Heart left ventricle (tissue), 13 donors: ENCODE results near the gene BAMBI.

ENCODE experiments used
- CTCF ChIP-seq, 12 donors: fragments of 200-600 bp; sonication (generic) in 4 of 12; IDR thresholded peaks; one replicate each; pipeline versions ENCODE4 v1.5.0 to v1.8.0; 2018 to 2022; ENCODE audit warnings: antibody characterized with exemption in 12 of 12, mild to moderate bottlenecking in 5 of 12
- POLR2A ChIP-seq, 2 donors: fragments of 450-650 bp; IDR thresholded peaks; one replicate each; pipeline ENCODE4 v1.6.1; 2017; ENCODE audit warnings: antibody characterized with exemption in 2 of 2, mild to moderate bottlenecking in 2 of 2, moderate library complexity in 2 of 2
- donor health status: ischemic (EF 13 %, LVEDD 7.1; RV severe dilation, severe dysfunction).
- donor health status: DM: no; HTN: yes; CAD: no.
- donor health status: DM: no; HTN: no; CAD: no.
- donor health status: ischemic (EF 25% LVEDD 6.9; RV normal size, moderate dysfunction).
- donor health status: ischemic (EF 25% LVEDD 5.7; RV mildly dilated, moderate dysfunction).
- donor health status: ischemic (EF 35%, LVEDD 5.7; RV mildly dilated, moderate dysfunction).
- donor health status: nonischemic (EF 11% LVEDD 7.7; RV severe dilation, severe dysfunction).
- donor health status: DM: yes; HTN: yes; CAD: no.
- donor health status: PGD.
- donor health status: ischemic (EF 29% LVEDD 5.4; RV normal size, mild dysfunction).
- donor health status: nonischemic (EF 23%, LVEDD 6.1; RV moderate dilation, normal function).

DNA sequence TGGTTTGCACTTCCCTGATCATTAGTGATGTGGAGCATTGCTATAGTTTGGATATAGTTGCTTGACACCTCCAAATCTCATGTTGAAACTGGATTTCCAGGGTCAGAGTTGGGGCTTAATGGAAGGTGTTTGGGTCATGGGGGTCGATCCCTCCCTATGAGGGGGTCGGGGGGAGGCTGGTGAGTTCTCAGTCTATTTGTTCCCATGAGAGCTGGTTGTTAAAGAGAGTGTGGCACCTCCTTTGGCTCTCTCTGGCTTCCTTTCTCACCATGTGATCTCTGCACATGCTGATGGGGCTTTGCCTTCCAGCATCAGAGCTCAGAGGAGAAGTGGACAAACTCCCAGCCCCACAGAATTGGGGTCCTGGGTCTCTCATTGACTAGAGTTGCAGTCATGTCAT is 36.8 kb upstream of the BAMBI start:
- TF ChIP-seq CTCF (IDR thresholded peaks at IDR 0.05) (no peak), POLR2A (IDR thresholded peaks at IDR 0.05) (no peak)
